ENCODE results near the gene SPATA20.

Gene SPATA20

GRCh38 chr17:50514388-50514787 is 32.6 kb upstream of the SPATA20 start:
- no peak overlapping the region for H3K4me3 ChIP-seq (ENCODE audit: low read depth, low read length)
- no peak for TF ChIP-seq CTCF (IDR thresholded peaks at IDR 0.05; ENCODE audit: control insufficient read depth, extremely low read depth, insufficient read depth)
- no peak for DNase-seq (ENCODE audit: low read depth)

DNA sequence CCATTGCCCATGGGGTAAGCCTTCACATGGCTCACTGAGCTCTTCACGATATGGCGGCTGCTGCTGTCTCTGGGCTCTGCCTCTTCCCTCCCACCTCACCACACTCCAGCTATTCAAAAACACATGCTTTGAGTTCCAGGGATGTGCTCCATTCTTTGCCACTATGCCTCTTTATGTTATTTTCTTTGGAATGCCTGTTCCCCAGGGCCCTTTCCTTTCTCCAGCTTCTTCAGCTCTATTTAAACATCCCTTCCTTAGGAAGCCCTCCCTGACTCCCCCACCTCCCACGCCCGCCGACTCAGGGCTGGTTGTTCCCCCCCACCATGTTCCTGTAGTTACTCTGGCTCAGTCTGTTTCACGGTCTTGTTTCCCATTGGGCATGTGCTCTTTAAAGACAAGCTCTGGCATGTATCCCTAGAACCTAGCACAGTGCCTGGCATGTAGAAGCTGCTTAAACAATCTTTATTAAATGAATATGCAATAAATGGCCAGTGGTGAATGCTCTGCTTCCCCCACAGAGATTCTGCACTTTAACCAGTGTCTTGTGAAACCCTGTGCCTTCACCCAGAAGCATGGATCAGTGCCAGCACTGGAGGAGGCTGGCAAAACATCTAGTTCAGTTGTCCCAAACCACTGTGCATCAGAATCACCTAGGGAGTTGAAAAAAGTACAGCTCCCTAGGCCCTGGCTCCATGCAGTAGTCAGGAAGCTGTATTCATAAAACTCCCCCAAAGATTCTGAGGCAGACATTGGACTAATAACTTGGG is 31.9 kb upstream of the SPATA20 start:
- no peak for DNase-seq (ENCODE audit: low read depth)
- no peak for TF ChIP-seq CTCF (IDR thresholded peaks at IDR 0.05; ENCODE audit: control insufficient read depth, extremely low read depth, insufficient read depth)
- H3K4me3 ChIP-seq (ENCODE audit: low read depth, low read length) = no peak overlapping the region

- TF ChIP-seq CTCF (IDR thresholded peaks at IDR 0.05; ENCODE audit: control insufficient read depth, extremely low read depth, insufficient read depth) = no peak
- no peak for DNase-seq (ENCODE audit: low read depth)
- no peak overlapping the region for H3K4me3 ChIP-seq (ENCODE audit: low read depth, low read length)
Observed at GRCh38 chr17:50517011-50517410, 30.0 kb upstream of the SPATA20 start.

DNA sequence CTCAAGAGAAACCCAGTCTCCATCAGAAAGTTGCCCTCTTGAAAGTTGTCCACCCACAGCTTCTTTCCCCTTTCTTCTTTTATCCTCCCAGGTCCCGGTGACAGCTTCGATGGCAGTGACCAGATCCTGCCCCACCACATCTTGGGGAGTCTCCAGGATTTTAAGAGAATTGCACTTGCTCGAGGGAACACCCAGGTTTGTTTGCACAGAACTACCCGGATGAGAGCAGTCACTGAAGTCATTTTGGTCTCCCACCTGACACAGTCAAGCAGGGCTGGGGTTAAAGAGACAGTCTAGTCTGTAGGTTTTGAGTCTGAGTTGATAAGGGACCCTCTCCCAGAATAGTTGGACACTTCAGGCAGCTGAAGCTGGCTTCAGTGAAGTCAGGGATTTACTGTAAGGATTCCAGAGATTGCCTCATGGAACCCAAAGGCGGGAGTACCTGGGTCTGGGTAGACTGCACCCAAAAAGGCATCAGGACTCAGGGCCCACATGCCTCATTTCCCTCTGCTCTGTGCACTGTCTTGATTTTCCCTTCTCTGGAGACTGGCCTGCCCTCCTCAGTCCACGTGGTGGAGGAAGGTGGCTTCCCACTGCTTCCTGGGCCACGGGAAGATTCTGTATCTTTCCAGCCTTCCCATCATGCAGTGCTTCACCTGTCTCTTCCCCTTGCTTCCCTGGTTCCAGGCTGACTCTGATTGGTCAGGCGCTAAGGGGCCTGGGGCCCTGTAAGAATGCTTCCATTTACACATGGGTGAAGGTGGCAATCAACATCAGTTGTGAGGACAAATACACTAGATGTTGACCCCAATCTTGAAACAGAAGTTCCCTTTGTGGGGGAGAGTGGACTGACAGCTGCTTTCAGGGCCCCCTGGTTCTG is 29.2 kb upstream of the SPATA20 start:
- DNase-seq (ENCODE audit: low read depth) = no peak
- H3K4me3 ChIP-seq (ENCODE audit: low read depth, low read length) = no peak overlapping the region

GRCh38 chr17:50518384-50519023 is 28.5 kb upstream of the SPATA20 start:
- no peak overlapping the region for H3K4me3 ChIP-seq (ENCODE audit: low read depth, low read length)
- TF ChIP-seq CTCF (IDR thresholded peaks at IDR 0.05; ENCODE audit: control insufficient read depth, extremely low read depth, insufficient read depth) = no peak
- DNase-seq (ENCODE audit: low read depth) = no peak

More for the DNA sequence above, 29.2 kb upstream of the SPATA20 start:
- no peak for TF ChIP-seq CTCF (IDR thresholded peaks at IDR 0.05; ENCODE audit: control insufficient read depth, extremely low read depth, insufficient read depth)

DNA sequence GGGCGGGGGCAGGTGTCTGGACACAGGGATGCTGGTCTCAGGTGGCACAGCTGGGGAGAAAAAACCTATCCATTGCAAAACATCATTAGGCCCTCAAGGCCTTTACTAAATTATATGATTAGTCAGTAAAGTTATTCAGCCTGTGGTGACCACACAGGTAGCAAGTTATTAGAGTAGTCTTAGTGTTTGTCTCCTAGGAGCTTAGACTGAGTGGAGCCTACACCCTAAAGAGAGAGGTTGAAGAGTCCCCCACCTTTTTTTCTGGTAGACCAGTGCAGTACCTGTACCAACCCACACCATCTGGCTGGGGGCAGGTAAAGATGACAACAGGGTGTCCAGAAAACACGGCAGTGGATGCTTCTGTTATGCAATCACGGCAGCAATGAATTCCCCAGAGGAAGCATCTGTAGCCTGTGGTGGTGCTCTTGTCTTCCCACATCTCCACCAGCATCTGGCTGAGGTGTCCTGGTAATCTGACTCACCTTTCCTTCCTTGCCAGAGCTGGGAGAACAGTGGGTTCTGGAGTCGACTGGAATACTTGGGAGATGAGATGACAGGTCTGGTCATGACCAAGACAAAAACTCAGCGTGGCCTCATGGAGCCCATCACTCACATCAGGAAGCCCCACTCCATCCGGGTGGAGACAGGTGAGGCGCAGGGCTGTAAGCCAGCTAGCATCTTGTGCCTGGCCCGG is 27.7 kb upstream of the SPATA20 start:
- DNase-seq (ENCODE audit: low read depth) = no peak
- H3K4me3 ChIP-seq (ENCODE audit: low read depth, low read length) = no peak overlapping the region
- no peak for TF ChIP-seq CTCF (IDR thresholded peaks at IDR 0.05; ENCODE audit: control insufficient read depth, extremely low read depth, insufficient read depth)

Measured in LNCaP clone FGC (cell line).